ENCODE measurements around the gene MX1.

DNA sequence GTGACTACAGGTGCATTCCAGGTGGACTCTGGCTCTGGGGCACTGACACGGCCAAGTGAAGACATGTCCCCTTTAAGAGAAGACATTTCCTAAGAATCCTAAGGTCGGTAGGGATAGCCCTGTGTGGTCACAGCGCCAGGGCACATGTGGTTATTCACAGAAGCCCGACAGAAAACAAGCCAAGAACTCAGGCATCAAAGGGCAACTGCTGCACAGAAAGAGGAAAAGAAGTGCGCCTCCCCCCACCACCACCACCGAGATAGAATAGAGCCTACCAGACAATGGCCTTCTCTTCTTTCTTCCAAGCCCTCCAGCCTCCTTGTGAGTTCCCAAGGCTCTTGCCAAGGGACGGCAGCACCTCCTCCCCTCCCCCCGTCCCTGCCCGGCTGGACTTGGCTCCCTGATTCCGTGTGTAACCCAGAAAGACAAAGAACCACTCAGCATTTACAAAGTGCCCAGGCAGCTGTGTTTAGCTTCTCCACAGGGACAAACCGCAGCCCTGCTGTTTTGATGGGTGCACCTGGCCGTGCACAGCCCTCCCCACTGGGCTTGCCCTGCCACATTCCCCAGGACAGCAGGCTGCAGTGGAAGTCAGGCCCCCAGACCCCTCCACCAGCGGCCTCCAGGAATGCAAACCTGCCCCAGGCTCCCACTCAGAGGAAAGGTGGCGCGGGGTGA is 51.7 kb downstream of the MX1 start:
- TF ChIP-seq POLR2A (IDR thresholded peaks at IDR 0.05): no peak
- TF ChIP-seq, protein P1, sequence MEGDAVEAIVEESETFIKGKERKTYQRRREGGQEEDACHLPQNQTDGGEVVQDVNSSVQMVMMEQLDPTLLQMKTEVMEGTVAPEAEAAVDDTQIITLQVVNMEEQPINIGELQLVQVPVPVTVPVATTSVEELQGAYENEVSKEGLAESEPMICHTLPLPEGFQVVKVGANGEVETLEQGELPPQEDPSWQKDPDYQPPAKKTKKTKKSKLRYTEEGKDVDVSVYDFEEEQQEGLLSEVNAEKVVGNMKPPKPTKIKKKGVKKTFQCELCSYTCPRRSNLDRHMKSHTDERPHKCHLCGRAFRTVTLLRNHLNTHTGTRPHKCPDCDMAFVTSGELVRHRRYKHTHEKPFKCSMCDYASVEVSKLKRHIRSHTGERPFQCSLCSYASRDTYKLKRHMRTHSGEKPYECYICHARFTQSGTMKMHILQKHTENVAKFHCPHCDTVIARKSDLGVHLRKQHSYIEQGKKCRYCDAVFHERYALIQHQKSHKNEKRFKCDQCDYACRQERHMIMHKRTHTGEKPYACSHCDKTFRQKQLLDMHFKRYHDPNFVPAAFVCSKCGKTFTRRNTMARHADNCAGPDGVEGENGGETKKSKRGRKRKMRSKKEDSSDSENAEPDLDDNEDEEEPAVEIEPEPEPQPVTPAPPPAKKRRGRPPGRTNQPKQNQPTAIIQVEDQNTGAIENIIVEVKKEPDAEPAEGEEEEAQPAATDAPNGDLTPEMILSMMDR (IDR thresholded peaks at IDR 0.05): no peak
